Breast epithelium (tissue), 3 donors: ENCODE measurements around the gene DNAH8.

Experiments
- POLR2A ChIP-seq: fragments of 450-650 bp; IDR thresholded peaks from one replicate; pipeline ENCODE4 v1.6.1; 2016; ENCODE audit warnings: antibody characterized with exemption, mild to moderate bottlenecking, moderate library complexity
- POLR2AphosphoS5 ChIP-seq, 3 donors: sonication (generic); formaldehyde crosslinking; IDR thresholded peaks; one replicate each; pipeline ENCODE4 v1.6.1; 2017; ENCODE audit warnings: antibody characterized with exemption in 3 of 3
- TF ChIP-seq, protein P1 (sequence below), 3 donors: fragments of 450-650 bp; IDR thresholded peaks; one replicate each; pipeline ENCODE4 v1.5.1; 2016 to 2017; ENCODE audit warnings: antibody characterized with exemption in 3 of 3, mild to moderate bottlenecking in 3 of 3, moderate library complexity in 3 of 3

- TF ChIP-seq POLR2AphosphoS5 (IDR thresholded peaks at IDR 0.05) (no peak), POLR2A (no peak)
- TF ChIP-seq, protein P1, sequence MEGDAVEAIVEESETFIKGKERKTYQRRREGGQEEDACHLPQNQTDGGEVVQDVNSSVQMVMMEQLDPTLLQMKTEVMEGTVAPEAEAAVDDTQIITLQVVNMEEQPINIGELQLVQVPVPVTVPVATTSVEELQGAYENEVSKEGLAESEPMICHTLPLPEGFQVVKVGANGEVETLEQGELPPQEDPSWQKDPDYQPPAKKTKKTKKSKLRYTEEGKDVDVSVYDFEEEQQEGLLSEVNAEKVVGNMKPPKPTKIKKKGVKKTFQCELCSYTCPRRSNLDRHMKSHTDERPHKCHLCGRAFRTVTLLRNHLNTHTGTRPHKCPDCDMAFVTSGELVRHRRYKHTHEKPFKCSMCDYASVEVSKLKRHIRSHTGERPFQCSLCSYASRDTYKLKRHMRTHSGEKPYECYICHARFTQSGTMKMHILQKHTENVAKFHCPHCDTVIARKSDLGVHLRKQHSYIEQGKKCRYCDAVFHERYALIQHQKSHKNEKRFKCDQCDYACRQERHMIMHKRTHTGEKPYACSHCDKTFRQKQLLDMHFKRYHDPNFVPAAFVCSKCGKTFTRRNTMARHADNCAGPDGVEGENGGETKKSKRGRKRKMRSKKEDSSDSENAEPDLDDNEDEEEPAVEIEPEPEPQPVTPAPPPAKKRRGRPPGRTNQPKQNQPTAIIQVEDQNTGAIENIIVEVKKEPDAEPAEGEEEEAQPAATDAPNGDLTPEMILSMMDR (IDR thresholded peaks at IDR 0.05) = no peak
Observed at GRCh38 chr6:38799529-38800184, 84.5 kb downstream of the DNAH8 start.
